Activated CD4-positive, alpha-beta T cell treated with anti-CD3 and anti-CD28 coated beads, Interleukin-2, amount 50 U/mL, for 4 hours (primary cell): ENCODE measurements around the gene ZBED5.
"Not testable (repeated sequence)": the region's sequence is repeated elsewhere in the genome, so short reads cannot be mapped to it uniquely, and the experiment has no call there.

ENCODE experiments used
- DNase-seq, 2 experiments: peaks; one replicate each; pipeline ENCODE4 v3.0.0-alpha.2; 2020

ZBED5 gene

GRCh38 chr11:10836884-10837283 is 21.0 kb downstream of the ZBED5 start:
- DNase-seq: not testable (repeated sequence)

DNA sequence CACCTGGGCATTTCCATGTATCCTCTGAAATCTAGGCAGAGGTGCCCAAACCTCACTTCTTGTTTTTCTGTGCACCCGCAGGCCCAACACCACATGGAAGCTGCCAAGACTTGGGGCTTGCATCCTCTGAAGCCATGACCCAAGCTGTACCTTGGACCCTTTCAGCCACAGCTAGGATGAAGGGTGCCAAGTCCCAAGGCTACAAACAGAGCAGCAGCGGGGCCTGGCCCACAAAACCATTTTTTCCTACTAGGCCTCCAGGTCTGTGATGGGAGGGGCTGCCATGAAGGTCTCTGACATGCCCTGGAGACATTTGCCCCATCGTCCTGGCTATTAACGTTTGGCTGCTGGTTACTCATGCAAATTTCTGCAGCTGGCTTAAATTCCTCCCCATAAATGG is 28.7 kb downstream of the ZBED5 start:
- DNase-seq: no peak

- no peak for DNase-seq
Measured at GRCh38 chr11:10828402-10828801, 29.5 kb downstream of the ZBED5 start.

DNA sequence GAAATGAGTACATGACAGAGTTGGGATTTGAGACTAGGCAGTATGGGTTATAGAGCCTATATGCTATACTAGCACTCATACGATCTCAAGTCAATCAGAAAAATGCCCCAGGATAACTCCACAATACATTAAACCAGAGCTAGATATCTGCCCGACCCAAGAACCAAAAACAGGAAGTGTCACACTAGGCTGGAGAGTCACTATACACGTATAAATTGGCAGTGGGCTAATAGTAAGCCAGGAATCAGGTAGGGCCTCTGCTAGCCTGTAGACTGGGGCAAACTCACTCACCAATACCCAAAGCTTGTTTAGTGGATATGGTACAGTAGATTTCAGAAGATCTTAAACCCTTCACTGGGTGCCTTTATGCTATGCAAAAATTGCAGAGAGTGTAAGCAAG is 33.0 kb downstream of the ZBED5 start:
- no peak for DNase-seq

GRCh38 chr11:10823152-10823579 is 34.7 kb downstream of the ZBED5 start:
- no peak for DNase-seq

DNA sequence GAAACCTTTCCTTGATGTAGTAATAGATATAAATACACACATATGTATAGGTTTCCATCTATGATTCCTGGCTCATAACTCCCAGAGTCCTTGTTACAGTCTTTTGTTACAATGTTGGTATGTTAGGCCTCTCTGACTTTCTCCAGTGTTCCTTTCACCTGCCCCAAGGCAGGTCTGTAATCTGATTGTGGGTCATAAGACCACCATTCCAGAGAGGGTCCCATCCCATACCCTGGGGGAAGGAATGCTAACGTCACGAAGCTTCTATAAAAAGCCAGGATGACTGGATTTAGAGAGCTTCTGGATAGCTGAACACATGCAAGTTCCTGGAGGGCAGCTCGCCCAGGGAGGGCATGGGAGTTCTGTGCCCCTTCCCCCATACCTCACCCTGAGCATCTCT is 35.4 kb downstream of the ZBED5 start:
- DNase-seq: not testable (repeated sequence)

GRCh38 chr11:10818594-10818993 is 39.3 kb downstream of the ZBED5 start:
- no peak for DNase-seq

DNA sequence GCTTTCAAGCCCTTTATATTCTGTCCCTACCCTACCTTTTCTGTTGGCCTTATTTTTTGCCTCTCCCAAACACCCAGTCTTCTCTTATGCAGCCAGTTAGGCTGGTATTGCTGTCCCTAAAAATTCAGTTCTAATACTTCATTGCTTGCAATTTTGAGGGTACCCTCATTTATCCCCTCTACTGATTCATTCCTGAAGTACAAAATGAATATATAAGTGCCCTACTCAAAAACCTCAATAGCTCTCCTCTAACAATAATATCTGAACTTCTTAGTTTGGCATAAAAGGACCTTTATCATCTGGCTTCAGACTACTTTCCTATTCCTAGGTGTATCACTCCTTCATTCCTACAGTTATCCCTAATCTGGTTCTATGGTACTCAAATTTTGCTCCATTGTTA is 43.9 kb downstream of the ZBED5 start:
- no peak for DNase-seq

GRCh38 chr11:10809373-10810160 is 48.3 kb downstream of the ZBED5 start:
- peak; percentile 29 for DNase-seq

DNA sequence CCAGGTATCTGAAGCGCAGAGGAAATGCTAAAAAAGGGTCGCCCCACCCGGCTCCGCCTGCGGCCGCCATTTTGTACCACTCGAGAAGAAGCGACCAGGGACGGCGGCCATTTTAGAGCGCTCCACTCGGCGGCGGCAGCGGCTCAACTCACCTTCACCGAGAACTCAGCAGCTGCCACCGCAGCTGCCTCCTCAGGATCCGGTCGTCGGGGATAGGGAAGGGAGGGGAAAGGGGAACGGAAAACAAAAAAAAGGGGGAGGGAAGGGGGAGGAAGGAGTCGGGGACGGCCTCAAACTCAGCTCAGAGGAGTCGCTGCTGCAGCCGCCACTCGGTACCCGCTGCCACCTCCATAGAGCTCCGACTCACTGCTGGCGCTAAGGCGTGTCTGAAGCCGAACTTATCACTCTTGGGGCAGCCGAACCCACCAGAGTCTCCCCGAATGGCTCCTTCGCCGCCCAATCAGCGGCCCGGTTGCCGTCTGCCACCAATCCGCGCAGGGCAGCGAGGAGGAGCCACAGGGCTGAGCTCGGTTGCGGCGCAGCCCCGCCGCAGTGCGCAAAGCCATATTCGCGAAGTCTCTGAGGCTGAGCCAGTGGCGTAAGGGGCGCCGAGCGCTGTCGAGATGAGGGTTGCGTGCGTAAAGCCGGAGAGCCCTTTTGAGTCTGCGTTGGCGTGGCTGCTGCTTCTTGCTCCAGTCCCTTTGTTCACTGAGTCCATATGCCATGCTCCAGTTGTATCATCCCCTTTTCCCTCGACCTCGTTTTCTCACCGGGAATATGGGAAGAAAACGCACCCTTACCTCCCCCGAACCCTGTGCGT is 49.1 kb downstream of the ZBED5 start, which contains the start of gene EIF4G2:
Gene EIF4G2 (minus strand): TSS at position 374 of the 820 bp plus-strand sequence.
- peak; percentile 96 to 97 for DNase-seq

DNA sequence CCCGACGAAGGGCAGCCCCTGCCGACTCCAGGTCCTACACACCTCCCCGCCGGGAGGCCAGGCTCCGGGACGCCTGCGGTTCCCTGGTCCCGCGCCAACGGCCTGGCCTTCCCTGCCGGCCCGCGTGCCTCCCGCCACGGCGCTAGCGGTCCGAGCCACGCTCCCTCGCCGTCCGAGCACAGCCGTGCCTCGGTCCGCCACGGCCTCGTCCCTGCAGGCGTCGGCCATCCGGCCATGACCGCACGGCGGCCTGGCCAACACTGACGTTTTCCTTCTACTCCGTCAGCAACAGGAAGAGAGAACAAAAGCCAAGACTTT is 49.7 kb downstream of the ZBED5 start:
- no peak for DNase-seq

DNA sequence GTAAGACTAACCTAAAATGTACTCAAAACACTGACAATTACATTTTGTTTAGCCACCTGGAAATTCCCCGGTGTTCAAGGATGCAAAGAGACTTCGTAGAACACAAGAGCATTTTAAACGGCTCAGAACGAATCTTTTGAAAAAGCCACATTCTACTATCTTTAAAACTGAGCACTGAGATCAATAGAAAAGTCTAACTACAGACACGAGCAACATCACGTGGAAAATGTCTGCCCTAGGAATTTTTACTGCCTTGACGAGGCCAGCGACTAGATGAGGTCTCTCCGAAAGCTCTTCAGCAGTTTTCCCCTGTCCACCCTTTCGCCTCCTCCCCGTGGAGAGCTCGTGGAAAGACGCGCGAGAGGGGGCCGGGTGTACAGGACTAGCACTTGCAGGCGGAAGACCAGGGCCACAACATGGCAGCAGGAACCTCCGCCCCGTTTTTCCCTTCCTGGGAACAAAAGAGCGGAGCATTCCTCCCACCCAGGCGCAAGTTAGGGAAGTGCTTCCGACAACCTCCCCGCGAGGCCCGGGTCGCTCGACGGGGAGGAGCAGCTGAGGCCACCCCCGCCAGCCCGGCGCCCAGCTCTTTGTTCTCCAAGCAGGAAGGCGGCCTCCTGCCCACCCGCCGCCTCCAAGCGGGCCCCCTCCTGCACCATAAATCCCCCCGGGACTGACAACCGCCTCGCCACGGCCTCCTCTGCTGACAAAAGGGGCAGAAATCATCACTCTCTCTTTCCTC is 50.2 kb downstream of the ZBED5 start:
- DNase-seq: peak; percentile 27 to 41

- DNase-seq: no peak
Measured at GRCh38 chr11:10806206-10806605, 51.6 kb downstream of the ZBED5 start.

DNA sequence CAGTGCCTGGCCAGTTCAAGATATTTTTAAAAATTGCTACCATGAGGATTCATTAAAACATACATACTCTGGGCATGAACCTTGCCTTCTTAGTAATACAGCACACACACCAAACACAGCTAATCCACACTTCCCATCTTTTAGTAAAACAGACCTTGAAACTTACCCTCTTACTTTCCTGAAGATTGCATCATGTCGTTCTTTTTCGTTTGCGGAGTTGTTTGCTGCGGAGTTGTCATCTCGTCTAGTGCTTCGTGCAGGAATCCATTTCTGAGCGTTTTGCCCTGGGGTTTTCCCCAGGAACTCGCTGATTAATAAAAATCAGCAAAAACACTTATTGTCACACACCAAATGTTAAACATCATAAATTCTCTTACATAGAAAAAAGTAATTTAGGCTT is 52.1 kb downstream of the ZBED5 start:
- no peak for DNase-seq

GRCh38 chr11:10803676-10804075 is 54.2 kb downstream of the ZBED5 start:
- no peak for DNase-seq
